SU-DHL-6 (cell line): Measurements from ENCODE around the gene DDR2.

Experiments
- H2AFZ ChIP-seq: fragments of 200-600 bp; sonication (generic); 2 replicates; pipeline ENCODE4 v1.6.1; 2014; ENCODE audit warnings: low read depth, mild to moderate bottlenecking, moderate library complexity, mixed read lengths, antibody characterized with exemption, low read length; ENCODE audit not compliant: severe bottlenecking
- H3F3A ChIP-seq: fragments of 200-600 bp; shearing (Covaris generic); 2 replicates; pipeline ENCODE4 v1.6.0; 2016; ENCODE audit warnings: antibody characterized with exemption, mild to moderate bottlenecking; ENCODE audit not compliant: insufficient read depth
- H3K27ac ChIP-seq: fragments of 200-600 bp; sonication (generic); 2 replicates; pipeline ENCODE4 v1.5.1; 2016; ENCODE audit warnings: low read depth, mild to moderate bottlenecking, low read length, moderate library complexity, mixed read lengths
- H3K27me3 ChIP-seq: fragments of 200-600 bp; sonication (generic), shearing (Covaris generic); 2 replicates; pipeline ENCODE4 v1.6.0; 2014; ENCODE audit warnings: mild to moderate bottlenecking, low read length
- H3K36me3 ChIP-seq: fragments of 200-600 bp; sonication (generic); 2 replicates; pipeline ENCODE4 v1.6.1; 2014; ENCODE audit warnings: mild to moderate bottlenecking, low read length, mixed read lengths
- H3K4me2 ChIP-seq: fragments of 300-600, 200-600 bp; shearing (Covaris generic), sonication (generic); 2 replicates; pipeline ENCODE4 v1.6.0; 2014; ENCODE audit warnings: low read length, low read depth, mild to moderate bottlenecking; ENCODE audit not compliant: poor library complexity, severe bottlenecking
- H3K4me3 ChIP-seq: fragments of 200-600 bp; sonication (generic); 2 replicates; pipeline ENCODE4 v1.5.1; 2014; ENCODE audit warnings: antibody characterized with exemption, low read length, mild to moderate bottlenecking, mixed read lengths; ENCODE audit not compliant: insufficient read depth, poor library complexity, severe bottlenecking
- H3K79me2 ChIP-seq: fragments of 200-600 bp; sonication (generic); 2 replicates; pipeline ENCODE4 v1.6.1; 2014; ENCODE audit warnings: mild to moderate bottlenecking, low read length, moderate library complexity; ENCODE audit not compliant: insufficient read depth
- H3K9ac ChIP-seq: fragments of 200-600 bp; sonication (generic); 2 replicates; pipeline ENCODE4 v1.7.0; 2014; ENCODE audit warnings: mild to moderate bottlenecking, low read length
- H3K9me2 ChIP-seq: fragments of 200-600 bp; sonication (generic); replicated peaks from 2 replicates; pipeline ENCODE4 v1.6.1; 2014; ENCODE audit warnings: low read length; ENCODE audit not compliant: insufficient read depth
- H3K9me3 ChIP-seq: fragments of 200-600 bp; sonication (generic); 2 replicates; pipeline ENCODE4 v1.6.1; 2014; ENCODE audit warnings: low read length, mixed read lengths; ENCODE audit not compliant: insufficient read depth
- H4K20me1 ChIP-seq: fragments of 200-600 bp; sonication (generic); 2 replicates; pipeline ENCODE4 v1.6.1; 2014; ENCODE audit warnings: low read depth, mild to moderate bottlenecking, antibody characterized with exemption, low read length, moderate library complexity, mixed read lengths
- EZH2phosphoT487 ChIP-seq: fragments of 200-600 bp; sonication (generic), shearing (Covaris generic); conservative IDR thresholded peaks from 2 replicates; pipeline ENCODE4 v1.6.1; 2018; ENCODE audit warnings: mild to moderate bottlenecking, antibody characterized with exemption, low read length, moderate library complexity, mixed read lengths
- TF ChIP-seq, protein P1 (sequence below): fragments of 200-600 bp; sonication (generic); IDR thresholded peaks from one replicate; pipeline ENCODE4 v1.5.1; 2017; ENCODE audit warnings: antibody characterized with exemption, mild to moderate bottlenecking, low read length, moderate library complexity; ENCODE audit not compliant: insufficient read depth, poor library complexity, severe bottlenecking

Gene DDR2

GRCh38 chr1:162690672-162691434 lies 58.6 kb downstream of the DDR2 start:
- no peak overlapping the region for H3K4me2 ChIP-seq

GRCh38 chr1:162691999-162692575 lies 59.8 kb downstream of the DDR2 start:
- no peaks in the 10 kb centered on the region for H3K27me3 ChIP-seq
- no peaks in the 10 kb centered on the region for H3K36me3 ChIP-seq
- no peak overlapping the region for H3K4me3 ChIP-seq
- no peak overlapping the region for H3K9ac ChIP-seq
- no peaks in the 10 kb centered on the region for H3K9me3 ChIP-seq
- no peaks in the 10 kb centered on the region for H3K79me2 ChIP-seq
- no peak overlapping the region for H2AFZ ChIP-seq
- H3F3A ChIP-seq: no peaks in the 10 kb centered on the region
- no peak overlapping the region for H3K27ac ChIP-seq
- no peaks in the 10 kb centered on the region for H3K9me2 ChIP-seq
- no peak overlapping the region for H3K4me2 ChIP-seq
- H4K20me1 ChIP-seq: no peaks in the 10 kb centered on the region
- TF ChIP-seq, protein P1, sequence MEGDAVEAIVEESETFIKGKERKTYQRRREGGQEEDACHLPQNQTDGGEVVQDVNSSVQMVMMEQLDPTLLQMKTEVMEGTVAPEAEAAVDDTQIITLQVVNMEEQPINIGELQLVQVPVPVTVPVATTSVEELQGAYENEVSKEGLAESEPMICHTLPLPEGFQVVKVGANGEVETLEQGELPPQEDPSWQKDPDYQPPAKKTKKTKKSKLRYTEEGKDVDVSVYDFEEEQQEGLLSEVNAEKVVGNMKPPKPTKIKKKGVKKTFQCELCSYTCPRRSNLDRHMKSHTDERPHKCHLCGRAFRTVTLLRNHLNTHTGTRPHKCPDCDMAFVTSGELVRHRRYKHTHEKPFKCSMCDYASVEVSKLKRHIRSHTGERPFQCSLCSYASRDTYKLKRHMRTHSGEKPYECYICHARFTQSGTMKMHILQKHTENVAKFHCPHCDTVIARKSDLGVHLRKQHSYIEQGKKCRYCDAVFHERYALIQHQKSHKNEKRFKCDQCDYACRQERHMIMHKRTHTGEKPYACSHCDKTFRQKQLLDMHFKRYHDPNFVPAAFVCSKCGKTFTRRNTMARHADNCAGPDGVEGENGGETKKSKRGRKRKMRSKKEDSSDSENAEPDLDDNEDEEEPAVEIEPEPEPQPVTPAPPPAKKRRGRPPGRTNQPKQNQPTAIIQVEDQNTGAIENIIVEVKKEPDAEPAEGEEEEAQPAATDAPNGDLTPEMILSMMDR: no peak
- no peak for TF ChIP-seq EZH2phosphoT487

More at GRCh38 chr1:162690672-162691434, 58.6 kb downstream of the DDR2 start:
- H4K20me1 ChIP-seq: no peaks in the 10 kb centered on the region
- H3K27me3 ChIP-seq: no peaks in the 10 kb centered on the region
- no peak overlapping the region for H2AFZ ChIP-seq
- H3K4me3 ChIP-seq: no peak overlapping the region
- no peak overlapping the region for H3K27ac ChIP-seq
- no peaks in the 10 kb centered on the region for H3K79me2 ChIP-seq
- H3F3A ChIP-seq: no peaks in the 10 kb centered on the region
- no peaks in the 10 kb centered on the region for H3K9me3 ChIP-seq
- no peaks in the 10 kb centered on the region for H3K36me3 ChIP-seq
- no peaks in the 10 kb centered on the region for H3K9me2 ChIP-seq
- TF ChIP-seq, protein P1: no peak
- TF ChIP-seq EZH2phosphoT487: no peak
- no peak overlapping the region for H3K9ac ChIP-seq

DNA sequence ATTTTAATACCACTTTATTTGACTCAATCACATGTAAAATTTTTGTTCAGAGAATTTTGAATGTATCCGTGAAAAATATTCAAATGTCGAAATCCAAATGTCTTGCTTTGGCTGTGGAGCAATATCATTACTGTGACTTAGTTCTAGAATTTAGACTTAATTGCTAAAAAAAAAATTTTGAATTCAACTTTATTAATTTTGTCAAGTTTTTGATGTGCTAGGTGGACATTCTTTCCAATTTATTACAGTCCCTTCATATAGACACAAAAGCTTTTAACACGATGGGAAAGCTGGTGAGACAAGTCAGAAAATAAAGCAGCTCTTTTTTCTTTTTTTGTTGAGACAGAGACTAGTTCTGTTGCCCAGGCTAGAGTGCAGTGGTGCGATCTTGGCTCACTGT lies 62.6 kb downstream of the DDR2 start:
- Histone ChIP-seq H3K4me2 (no peak overlapping the region), H3K27ac (no peak overlapping the region), H3K79me2 (no peaks in the 10 kb centered on the region), H2AFZ (no peak overlapping the region), H3K4me3 (no peak overlapping the region), H3F3A (no peaks in the 10 kb centered on the region), H3K9me3 (no peaks in the 10 kb centered on the region), H3K27me3 (no peaks in the 10 kb centered on the region), H3K9me2 (no peaks in the 10 kb centered on the region), H3K36me3 (no peaks in the 10 kb centered on the region), H3K9ac (no peak overlapping the region), H4K20me1 (no peaks in the 10 kb centered on the region)
- TF ChIP-seq EZH2phosphoT487: no peak
- TF ChIP-seq, protein P1: no peak
